GM12864 (cell line): ENCODE data around the gene NODAL.

Experiments
- DNase-seq: peaks from one replicate; pipeline ENCODE4 v3.0.0-alpha.2; 2011; ENCODE audit warnings: low read depth
- H3K4me3 ChIP-seq: 2 replicates; pipeline ENCODE4 v1.5.1; 2011; ENCODE audit warnings: mild to moderate bottlenecking, low read depth, low read length, control low read depth
- CTCF ChIP-seq: IDR thresholded peaks from 2 replicates; pipeline ENCODE4 v1.5.1; 2011; ENCODE audit warnings: low read depth, mild to moderate bottlenecking, moderate library complexity, low read length, control low read depth, inconsistent platforms; ENCODE audit errors: missing control alignments

The NODAL gene

DNA sequence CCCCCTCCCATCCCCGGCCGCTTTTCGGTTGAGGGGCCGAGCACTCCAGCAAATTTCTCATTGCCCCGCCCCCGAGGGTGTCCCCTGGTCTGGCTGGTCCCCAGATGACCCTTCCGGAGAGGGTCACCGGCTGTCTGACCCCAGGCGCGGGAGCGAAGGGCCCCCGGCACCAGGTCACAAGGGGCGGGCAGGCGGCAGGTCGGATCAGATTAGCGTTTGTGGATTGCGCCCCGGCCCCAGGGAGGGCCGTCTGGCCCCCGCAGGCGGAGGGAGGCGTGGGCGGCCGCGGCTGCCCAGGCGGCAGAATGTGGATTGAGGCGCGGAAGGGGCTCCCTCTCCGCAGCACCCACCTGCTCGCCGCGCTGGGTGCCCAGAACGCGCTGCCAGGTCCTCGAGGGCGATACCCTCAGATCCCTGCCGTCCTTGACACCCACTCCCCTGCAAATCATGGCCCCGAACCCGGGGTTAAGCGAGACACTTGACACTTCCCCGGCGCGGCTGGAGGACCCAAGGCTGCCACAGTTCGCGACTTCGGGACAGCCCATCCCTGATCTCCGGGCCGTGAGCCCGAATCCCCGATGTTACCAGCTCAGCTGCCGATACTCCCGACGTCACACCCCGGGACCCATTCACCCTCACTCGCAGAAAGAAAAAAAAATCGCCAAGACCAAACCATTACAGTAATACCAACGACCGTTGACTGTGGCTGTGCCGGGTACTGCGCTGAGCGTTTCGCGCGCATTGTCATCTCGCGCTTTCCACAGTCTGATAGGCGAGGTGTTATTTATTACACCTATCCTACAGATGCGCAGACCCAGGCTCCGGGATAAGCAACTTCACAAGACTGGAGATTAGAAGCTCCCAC is 953 bp downstream of the NODAL start:
- TF ChIP-seq CTCF: no peak
- DNase-seq: no peak
- H3K4me3 ChIP-seq: no peak overlapping the region

DNA sequence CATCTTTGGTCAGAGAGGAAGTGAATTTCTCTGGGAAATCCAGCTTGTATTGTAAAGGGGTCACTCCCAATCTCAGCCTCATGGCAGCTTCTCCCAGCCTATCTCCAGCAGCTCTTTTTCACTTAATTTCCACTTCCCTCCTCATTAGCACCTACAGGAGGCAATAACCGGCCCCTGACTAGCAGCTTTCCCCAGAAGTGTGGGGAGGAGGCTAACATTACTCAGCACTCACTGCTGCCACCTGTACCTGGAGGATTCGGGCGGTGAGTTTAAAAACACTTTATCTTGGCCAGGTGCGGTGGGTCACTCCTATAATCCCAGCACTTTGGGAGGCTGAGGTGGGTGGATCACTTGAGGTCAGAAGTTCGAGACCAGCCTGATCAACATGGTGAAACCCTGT is 3.8 kb downstream of the NODAL start:
- no peak overlapping the region for H3K4me3 ChIP-seq
- no peak for TF ChIP-seq CTCF
- DNase-seq: no peak

GRCh38 chr10:70435241-70436085 is 6.0 kb downstream of the NODAL start:
- TF ChIP-seq CTCF: no peak
- DNase-seq: no peak
- H3K4me3 ChIP-seq: no peak overlapping the region

DNA sequence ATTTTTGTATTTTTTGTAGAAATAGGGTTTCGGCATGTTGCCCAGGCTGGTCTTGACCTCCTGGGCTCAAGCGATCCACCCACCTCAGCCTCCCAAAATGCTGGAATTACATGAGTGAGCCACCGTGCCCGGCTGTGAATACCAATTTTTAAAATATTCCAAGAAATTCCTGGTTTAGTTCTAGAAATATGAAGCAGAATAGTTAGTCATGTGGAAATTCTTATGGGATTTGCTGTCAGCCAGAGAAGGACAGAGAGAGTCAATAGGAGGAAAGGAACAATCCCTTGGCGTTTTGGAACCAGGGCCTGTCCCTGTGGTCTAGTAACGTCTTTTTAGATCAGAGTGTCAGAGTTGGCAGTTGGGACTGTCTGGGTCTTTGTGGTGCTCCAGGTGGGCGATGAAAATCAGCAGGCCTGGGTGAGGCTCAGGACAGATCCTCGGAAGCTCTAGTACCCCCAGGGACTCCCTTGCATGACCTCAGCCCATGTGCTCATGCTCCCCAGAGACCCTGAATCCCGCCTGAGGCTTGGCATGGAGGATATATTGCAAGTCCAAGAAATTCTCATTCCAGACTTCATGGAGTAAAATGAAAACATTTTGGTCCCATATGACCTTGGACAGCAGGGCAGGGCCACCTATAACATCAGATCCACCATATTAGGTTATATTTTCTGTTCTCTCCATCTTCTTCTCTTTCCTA is 7.8 kb downstream of the NODAL start:
- DNase-seq: no peak
- H3K4me3 ChIP-seq: no peak overlapping the region
- TF ChIP-seq CTCF: no peak

DNA sequence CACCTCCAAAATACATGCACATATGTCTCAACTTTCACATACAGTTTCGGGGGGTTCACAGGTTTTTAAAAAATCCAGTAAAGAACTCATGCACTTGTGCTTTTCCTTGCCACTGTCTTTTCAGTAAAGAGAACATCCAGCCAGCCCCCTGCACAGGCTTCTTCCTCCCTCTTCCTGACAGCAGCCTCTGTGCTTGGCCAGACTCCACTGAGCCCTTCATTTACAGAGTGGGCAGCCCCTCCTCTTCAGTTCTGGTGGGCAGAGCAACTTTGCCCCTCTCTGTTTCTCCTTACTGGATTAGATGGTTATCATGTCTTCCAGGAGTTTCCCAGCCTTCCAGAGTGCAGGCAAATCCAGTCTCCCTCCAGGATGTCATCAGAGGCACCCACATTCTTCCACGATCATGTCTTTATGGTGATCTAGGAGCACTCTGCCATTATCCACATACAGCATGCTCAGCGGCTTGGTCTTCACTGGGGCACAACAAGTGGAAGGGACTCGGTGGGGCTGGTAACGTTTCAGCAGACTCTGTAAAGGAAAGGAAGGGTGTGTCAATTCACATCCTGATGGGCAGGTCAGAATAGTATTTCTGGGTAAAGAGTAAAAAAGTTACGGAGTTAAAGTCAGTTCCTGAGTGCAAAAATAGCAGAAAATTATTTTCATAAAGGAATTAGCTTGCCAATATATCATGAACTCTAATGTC is 8.8 kb downstream of the NODAL start:
- DNase-seq: no peak
- TF ChIP-seq CTCF: no peak

GRCh38 chr10:70432101-70432500 is 9.4 kb downstream of the NODAL start:
- no peak for TF ChIP-seq CTCF
- H3K4me3 ChIP-seq: no peak overlapping the region
- DNase-seq: no peak

More for the DNA sequence above, 8.8 kb downstream of the NODAL start:
- no peak overlapping the region for H3K4me3 ChIP-seq
